ENCODE data around the gene CAPN9.
A peak's percentile ranks its signal among the peaks of the same experiment; 100 is the strongest.

The CAPN9 gene

DNA sequence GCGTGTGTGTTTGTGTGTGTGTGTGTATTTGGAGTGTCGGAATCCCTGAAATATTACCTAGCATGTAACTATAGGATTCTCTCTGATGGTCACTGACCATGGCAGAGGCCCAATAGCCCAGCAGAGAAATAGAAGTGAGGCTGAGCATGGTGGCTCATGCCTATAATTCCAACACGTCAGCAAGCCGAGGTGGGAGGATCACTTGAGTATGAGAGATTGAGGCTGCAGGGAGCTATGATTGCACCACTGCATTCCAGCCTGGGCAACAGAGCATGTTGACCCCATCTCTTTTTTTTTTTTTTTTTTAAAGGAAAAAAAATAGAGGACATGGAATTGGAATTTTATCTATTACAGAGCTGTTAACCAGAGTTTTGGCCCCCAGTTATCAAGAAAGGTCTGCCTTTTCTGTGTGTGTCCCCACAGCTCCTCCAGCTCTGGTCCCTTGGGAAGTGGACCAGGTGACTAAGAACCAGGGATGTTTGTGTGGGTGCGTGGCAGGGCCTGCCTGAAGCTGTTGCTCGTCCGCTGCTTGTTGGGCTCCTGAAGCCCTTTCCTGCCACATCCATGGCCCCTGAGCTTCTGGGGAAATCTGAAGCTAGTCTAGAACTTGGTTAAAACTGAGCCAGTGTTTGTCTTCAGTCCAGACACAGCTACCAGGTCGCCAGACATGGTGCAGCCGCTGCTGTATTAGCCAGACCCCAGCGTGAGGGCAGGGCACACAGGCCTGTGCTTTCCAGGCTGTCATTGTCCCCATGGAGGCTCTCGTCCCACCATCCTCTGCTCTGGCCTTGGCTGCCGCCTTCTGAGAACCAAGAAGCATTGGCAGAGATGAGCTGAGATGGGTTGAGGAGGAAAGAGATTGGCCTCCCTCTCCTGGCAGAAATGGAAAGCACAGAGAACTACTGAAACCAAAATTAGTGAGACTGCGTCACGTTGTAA lies 25.5 kb downstream of the CAPN9 start:
- no peak for DNase-seq (ENCODE audit: low spot score)

DNA sequence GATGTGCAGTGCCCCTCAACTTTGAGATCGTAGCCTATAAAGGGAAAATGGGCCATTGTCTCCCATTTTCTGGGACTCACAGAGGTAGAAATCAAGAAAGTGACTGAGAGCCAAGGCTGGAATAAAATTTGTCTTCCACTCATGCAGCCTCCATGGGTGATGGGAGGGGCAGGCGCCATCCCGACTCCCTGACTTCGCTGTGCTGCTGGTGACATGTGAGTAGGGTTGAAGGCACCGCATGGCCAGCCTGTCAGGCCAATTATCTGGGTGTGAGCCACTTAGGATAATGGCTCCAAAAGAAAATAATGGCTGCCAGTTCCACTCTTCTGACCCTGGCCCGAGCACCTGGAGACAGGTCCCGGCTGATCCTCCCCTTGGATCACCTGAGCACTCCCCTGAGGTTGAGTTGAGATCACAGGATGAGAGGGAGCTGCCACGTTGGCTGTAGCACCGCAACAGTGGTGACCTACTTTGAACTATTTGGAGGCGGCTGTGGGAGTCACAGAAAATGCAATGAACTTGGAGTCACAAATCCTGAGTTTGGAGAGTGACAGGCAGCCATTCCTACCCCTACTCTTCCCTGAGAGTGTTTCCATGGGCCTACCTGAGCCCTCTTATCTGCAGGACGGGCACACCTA lies 26.3 kb downstream of the CAPN9 start:
- DNase-seq (ENCODE audit: low spot score) = no peak

DNA sequence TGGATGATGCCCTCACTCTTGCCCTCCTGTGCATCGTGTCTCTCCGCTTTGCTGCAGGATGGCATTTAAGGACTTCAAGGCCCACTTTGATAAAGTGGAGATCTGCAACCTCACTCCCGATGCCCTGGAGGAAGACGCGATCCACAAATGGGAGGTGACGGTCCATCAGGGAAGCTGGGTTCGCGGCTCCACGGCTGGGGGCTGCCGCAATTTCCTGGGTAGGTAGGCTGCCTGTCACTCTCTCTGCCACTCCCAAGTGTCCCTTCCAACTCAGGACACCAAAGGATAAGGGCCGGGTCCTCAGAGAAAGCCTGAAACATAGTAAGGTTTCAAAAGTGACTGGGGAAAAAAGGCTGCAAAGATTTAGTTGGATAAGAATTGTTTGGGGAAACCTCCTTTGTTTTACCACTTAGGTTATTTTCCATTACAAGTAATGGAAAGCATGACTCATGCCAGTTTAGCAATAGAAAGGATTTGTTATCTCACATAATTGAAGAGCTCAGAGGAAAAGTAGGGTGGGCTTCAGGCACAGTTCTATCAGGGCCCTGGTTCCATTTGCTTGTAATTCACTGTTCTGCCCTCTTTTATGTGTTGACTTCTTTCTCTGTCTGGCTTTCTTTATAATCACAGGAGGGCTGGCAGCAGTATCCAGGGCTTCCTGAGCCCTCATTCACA lies 31.9 kb downstream of the CAPN9 start:
- DNase-seq (ENCODE audit: low spot score) = no peak

DNA sequence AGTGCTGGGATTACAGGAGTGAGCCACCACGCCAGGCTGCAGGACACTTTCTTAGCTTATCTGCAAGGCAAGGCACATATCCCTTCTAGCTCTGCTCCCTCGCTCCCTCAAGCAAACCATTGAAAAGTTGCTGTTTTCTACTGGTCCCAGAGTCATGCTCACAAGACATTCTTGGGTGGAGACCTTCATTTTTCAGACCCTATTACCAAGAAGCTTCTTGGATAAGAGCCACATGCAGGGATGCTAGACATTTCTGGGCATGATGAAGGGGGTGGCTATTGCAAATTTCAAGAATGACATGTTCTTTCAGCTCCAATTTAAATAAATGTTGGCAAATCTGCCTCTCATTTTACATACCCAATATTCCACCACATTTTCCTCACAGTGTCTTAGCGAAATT lies 33.9 kb downstream of the CAPN9 start:
- no peak for DNase-seq (ENCODE audit: low spot score)

DNA sequence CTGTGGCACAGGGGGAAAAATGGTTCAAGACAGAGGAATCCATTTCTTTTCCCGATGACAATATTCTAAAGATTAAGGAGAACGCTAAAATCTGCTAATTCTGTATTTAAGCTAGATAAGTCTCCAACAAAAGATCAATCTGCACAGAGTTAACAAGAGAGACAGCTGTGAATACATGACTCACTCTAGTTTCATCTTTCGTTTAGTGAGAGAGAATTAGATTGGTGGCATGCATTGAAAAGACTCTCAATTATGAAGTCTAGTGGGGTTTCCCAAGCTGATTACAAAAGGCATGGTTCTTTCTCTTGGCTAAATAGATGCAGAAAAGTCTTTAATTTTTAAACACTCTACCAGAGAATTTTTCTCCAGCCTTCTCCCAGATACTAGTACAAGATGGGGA lies 34.4 kb downstream of the CAPN9 start:
- DNase-seq (ENCODE audit: low spot score) = no peak

DNA sequence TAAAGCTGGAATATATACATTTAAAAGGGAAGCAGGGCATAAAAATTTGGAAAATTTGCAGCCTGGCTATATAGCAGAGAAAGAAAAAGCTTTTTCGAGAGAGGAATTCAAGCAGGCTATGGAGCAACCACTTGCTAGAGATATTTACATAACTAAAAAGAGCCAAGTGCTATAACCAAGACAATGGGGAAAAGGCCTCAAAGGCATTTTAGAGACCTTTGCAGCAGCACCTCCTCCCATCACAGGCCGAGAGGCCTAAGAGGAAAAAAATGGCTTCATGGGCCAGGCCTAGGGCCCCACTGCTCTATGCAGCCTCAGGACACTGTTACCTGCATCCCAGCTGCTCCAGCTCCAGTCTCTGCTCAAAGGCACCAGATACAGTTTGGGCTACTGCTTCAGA lies 37.0 kb downstream of the CAPN9 start:
- no peak for DNase-seq (ENCODE audit: low spot score)

DNA sequence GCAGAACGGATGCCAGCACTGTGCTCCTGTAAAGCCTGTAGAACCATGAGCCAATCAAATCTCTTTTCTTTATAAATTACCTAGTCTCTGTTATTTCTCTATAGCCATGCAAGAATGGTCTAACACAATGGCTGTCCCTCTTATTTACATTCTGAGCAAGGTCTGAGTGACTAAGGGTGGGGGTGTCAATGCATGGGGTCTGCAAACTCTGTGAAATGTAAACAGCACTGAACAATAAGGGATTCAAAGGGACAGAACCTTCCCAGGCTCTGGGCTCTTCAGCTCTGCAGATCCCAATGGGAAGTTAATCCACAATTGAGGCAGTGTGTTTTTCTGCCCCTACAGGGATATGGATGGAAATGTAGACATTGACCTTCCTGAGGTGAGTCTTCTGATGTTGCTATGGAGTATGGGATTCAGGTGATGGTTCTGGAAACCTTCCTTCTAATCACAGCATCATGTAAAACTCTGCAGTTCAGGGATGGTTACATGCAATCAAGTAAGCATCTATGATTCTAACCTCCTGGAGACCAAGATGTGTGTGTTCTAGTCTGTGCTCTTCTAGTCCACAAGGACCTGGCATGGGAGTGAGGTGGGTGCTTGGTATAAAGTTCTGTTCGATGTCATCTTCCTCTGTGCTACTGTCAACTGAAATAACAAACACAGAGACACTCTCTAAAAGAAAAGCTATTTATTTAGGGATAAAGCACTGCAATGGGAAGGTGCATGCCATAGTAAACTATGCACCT lies 38.6 kb downstream of the CAPN9 start:
- no peak for DNase-seq (ENCODE audit: low spot score)

DNA sequence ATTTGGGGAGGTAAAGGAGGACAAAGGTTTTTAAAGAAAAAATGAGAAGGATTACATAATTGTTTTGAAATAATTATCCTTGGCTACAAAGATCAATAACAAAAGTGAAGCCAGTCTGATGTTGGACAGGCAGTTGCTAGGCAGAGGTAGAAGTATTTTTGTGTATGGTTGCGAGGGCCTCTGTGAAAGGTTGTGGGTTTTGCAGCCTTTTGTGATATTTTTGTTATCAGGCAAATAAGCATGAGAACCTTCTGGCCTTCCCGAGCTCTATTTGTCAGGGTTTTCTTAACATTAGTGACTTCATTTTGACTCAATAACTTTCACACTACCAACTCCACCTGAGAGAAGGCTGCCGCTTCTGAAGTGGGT lies 39.2 kb downstream of the CAPN9 start:
- DNase-seq (ENCODE audit: low spot score) = no peak

DNA sequence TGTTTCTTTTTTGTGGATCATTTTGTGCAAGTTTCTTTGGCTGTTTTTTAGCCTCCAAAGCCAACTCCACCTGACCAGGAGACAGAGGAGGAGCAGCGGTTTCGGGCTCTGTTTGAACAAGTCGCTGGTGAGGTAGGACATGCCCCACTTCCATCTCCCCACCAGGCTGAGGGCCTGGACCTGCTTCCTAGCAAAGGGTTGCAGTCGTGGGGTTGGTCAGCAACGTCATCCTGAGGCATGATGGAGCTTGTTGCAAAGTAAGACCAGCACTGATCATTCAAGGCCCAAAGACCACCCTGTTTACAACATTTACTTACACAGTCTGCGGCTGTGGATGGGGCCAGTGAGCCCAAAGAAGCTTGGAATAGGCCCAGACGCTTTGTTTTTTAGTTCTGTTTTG lies 40.3 kb downstream of the CAPN9 start:
- no peak for DNase-seq (ENCODE audit: low spot score)

DNA sequence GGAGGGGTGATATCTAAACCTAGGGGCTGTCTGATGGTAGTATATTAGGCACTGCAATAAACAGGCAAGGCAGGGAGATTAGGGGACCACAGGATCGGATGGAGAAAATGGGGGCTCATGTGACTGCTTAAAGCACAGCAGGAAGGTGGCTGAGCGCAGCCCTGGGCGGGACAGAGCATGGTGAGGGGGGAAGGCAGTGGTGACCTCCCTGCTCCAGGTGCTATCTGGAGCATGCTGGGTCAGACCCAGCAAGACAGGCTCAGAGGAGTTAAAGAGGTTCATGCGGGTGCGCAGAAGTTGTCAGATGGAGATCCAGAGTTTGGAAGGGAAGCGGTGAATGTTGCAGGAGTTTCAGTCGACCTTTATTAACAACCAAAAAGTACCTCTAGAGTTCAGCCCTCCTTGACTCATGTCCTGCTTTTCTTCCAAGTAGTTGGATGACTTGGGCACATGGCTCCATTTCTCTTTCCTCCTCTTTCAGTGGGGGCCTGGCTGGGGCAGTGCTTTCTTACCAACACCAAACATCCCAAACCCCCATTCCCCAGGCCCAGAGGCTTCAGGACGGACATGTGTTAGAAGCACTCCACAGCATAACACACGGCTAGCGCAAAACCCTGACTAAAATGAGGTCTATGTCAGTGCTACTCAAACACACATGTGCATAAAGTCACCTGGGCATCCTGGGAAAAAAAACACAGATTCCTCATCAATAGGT lies 41.5 kb downstream of the CAPN9 start:
- DNase-seq (ENCODE audit: low spot score) = no peak

DNA sequence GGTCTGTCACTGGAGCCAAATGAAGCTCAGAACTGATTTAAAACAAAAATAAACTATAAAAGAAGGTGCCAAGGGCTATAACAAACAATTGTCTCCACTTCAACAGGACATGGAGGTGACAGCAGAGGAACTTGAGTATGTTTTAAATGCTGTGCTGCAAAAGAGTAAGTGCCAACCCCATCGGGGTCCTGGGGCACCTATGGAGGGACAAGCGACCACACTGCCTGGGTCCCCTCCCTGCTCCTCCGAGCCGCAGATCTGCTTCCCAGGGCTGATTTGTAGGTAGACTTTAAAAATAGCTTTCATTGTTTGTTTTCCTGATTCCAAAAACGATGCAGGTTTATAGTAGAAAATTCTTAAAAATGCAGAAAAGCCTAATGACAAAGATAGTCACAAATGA lies 42.8 kb downstream of the CAPN9 start:
- no peak for DNase-seq (ENCODE audit: low spot score)

DNA sequence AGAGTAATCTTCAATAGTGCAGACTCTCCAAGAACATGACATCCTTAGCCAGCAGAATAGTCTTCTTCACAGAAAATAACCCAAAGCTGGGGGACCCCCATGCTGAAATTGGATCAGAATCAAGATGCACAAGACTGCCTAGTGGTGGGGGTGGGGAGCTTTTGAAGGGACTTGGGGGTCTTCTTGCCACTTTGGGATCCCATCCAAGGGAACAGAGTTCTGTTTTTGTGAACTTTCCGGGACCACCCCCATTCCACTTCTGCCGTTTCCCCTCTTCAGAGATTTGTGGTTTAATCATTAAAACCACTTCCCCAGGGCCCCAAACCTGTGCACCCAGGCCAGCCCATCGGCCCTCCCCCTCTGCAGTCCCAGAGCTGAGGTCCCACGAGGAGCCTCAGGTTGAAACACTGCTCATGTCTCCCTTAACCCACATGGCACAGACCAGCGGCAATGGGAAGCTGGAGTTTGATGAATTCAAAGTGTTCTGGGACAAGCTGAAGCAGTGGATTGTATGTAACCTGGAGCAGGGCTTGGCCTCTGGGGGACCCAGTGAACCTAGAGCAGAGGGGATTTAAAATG lies 44.9 kb downstream of the CAPN9 start:
- no peak for DNase-seq (ENCODE audit: low spot score)

DNA sequence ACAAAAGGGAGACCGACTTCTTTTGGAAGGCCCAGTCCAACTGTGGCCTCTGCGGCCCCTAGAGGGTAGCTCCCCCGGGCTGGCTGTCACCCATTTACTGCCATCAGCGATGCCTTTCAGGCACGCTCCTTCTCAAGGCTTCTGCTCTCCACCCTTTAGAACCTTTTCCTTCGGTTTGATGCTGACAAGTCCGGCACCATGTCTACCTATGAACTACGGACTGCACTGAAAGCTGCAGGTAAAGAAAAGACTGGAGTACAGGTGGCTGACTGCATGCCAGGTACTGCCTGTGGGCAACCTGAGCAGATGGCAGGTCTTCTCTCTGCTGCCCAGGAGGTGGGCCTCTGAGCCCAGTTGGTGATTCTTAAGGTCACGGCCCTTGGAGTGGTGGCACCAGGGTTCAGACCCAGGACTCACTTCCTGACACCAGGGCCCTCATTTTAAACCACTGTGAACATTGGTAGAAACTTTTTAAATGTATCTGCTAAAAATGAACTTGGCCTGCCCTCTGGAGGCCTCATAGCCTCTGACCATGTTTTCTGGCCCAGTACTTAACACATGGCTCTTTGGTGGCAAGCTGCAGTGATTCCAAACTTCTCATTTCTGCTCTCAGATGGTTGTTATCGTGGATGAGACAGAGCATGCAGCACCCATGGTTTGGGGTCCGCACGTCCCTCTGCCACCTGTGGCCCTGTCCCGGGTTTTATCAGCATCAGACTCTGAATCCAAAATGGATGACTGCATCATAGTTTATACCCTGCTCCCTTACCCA lies 45.7 kb downstream of the CAPN9 start:
- DNase-seq (ENCODE audit: low spot score) = no peak

DNA sequence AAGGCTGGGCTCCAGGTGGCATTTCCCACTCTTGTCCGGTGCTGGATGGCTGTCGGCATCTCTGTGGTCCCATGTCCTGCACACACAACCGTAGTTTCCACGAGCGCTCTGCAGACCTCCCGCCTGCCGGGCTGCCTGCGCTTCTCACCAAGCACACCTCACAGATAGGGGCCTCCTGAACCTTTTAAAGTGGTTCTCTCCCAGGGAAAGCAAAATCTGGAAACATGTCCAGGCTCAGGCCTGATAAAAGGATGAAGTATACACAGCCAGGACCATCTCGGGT lies 46.2 kb downstream of the CAPN9 start:
- no peak for DNase-seq (ENCODE audit: low spot score)

DNA sequence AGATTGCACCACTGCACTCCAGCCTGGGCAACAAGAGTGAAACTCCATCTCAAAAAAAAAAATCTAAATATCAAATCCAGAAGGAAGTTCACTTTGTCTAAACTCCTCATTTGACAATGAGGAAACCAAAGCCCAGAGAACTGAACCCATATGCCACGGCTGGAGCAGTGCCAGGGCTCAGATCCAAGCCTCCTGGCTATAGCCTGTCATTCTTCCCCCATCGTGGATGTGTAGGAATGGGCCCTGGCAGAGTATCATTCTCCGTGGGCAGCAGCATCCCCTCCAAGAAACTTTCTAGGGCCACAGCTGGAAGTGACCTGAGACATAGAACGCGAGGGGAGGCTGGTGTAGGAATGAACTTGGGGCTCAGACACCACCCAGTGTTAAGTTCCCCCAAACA lies 47.2 kb downstream of the CAPN9 start:
- DNase-seq (ENCODE audit: low spot score) = no peak

DNA sequence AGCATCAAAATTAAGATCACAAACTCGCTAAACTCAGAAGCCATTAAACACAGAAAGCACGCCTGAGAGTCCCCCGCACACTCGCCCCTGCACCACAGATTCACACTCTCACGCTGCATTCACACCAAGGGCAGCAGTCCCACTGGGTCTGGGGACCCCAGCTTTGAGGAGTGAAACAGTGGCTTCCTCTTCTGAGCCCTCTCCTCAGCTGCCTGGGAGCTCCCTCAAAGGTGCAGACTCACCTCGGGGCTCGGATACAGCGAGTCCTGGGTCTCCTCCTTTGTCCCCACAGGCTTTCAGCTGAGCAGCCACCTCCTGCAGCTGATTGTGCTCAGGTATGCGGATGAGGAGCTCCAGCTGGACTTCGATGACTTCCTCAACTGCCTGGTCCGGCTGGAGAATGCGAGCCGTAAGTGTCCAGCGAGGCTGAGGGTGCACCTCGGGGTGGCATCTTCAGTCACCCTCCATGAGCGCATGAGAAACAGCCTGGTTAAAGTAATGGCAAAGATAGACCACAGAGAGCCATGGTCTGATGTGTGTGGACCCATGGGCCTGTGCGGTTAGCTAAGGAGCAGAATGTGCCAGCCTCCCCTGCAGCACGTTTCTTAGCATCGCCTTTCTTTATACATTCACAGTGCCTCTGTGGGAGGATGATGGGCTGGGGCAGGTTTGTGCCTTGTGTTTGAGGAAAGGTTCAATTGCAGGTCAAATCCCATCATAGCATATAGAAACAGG lies 47.9 kb downstream of the CAPN9 start:
- no peak for DNase-seq (ENCODE audit: low spot score)

DNA sequence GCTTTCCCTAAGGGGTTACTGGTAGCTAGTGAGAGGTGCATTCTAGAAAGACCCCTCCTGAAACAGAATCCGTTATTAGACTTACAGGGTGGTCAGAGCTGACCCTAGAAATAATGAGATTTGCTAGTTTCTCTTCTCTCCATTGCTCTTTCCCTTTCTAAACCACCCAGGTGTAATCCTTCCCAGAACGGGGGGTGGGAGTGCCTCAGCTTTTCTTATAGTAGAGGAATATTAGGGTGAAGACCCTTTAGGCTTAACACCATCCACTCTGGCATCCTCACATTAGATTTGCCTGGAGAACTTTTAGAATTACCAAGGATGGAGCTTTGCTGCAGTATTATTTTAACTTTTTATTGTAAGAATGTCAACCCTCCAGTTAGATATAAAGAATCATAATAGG lies 49.4 kb downstream of the CAPN9 start:
- no peak for DNase-seq (ENCODE audit: low spot score)

DNA sequence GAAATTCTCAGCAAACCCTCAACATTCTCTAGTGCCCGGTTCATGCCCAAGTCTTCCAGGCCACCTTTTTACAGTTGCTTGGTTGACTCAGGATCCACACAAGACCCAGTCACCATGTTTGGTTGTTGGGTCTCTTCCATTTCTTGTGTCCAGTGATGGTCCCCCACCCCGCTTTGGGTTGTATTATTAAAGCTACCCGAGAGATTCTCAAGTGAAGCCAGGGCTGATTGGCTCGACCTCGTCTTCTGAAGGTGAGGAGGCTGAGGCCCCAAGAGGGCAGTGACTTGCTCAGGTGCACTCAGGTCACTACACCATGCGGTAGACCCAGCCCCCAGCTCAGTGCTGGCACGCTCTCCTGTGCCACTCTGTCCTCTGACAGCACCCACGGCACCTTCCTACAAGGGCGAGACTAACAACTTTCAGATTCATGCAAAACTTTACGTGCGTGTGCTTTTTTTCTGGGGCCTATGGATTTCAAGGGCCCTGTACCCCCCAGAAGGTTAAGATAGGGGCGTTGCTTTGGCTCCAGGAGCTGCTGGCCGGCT lies 50.3 kb downstream of the CAPN9 start:
- DNase-seq (ENCODE audit: low spot score) = no peak

DNA sequence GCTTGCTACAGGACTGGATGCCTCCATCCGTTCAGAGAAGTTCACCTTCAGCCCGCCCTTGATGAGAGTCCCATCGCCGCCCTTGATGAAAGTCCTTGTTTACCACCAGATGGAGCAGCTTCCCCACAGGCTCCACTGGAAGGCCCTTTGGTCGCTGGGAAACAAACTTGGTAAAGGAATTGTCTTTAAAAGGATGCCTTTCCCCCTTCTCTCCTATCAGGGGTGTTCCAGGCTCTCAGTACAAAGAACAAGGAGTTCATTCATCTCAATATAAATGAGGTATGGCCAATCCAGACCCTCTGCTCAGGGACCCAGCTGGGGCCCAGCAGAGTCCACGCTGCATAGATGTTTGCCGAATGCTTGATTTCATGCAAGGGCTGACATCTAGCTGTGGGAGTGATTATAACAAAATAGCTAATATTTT lies 50.8 kb downstream of the CAPN9 start:
- DNase-seq (ENCODE audit: low spot score) = peak; percentile 55

DNA sequence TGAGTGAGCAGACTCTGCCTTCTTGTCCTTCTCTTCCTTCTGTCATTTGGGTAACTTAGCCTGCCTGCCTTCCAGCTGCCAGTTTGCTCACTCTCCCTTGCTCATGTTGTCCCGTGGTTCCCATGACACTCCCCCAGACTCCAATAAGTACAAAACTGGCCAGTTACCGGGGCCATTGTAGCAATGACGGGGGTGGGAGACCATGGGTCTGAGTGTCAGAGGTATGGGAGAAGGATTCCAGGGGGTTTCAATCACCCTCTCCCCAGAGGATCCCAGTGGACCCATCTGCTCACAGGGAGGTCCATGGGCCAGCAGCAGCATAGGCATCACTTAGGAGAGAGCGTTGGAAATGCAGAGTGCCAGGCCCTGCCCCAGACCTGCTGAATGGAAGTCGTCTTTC lies 51.3 kb downstream of the CAPN9 start:
- DNase-seq (ENCODE audit: low spot score) = no peak
